Measurements from ENCODE around the gene DOCK4. TPM values are rescaled to one million over a fixed set of nuclear protein-coding genes. Genes with fewer than 3 reads are reported as not detected.

Gene DOCK4
- total and polyA plus RNA-seq, 4 donors, result 7.2 to 48.9 (median 12.8) TPM

- Histone ChIP-seq H3K36me3 (ENCODE audit: control insufficient read depth in 4 of 4, insufficient read depth in 3 of 4, low read depth in 1 of 4, low read length in 3 of 4) (no peaks in the 10 kb centered on the region), H3K4me1 (ENCODE audit: control insufficient read depth in 4 of 4, insufficient read depth in 4 of 4, low read length in 3 of 4) (peaks cover 10 to 23% (median 15%) of the 10 kb centered on the region in 4 donors), H3K27ac (ENCODE audit: low read depth in 1 of 2, low read length in 2 of 2) (peak overlapping the region; percentile 1 to 19), H3K9ac (ENCODE audit: low read depth in 1 of 2, low read length in 2 of 2) (no peak overlapping the region), H3K4me3 (ENCODE audit: low read depth in 1 of 3, low read length in 3 of 3) (no peak overlapping the region), H3K27me3 (ENCODE audit: control insufficient read depth in 4 of 4, insufficient read depth in 4 of 4, low read length in 3 of 4) (no peaks in the 10 kb centered on the region), H3K9me3 (ENCODE audit: control insufficient read depth in 4 of 4, low read length in 3 of 4) (no peaks in the 10 kb centered on the region)
- 58% methylated on average over 6 of the region's 6 CpGs for WGBS
- no peak for TF ChIP-seq TAF1 (conservative IDR thresholded peaks at IDR 0.05)
- TF ChIP-seq EGR1 (IDR thresholded peaks at IDR 0.05; ENCODE audit: low read depth in 2 of 2), result no peak
- no peak for TF ChIP-seq RXRA (IDR thresholded peaks at IDR 0.05)
- TF ChIP-seq FOXA1 (IDR thresholded peaks at IDR 0.05), result no peak
- no peak for TF ChIP-seq SP1 (IDR thresholded peaks at IDR 0.05)
- no peak for TF ChIP-seq HNF4G (IDR thresholded peaks at IDR 0.05)
- TF ChIP-seq MAX (IDR thresholded peaks at IDR 0.05), result no peak
- TF ChIP-seq ZBTB33 (IDR thresholded peaks at IDR 0.05), result no peak
- TF ChIP-seq CTCF (IDR thresholded peaks at IDR 0.05; ENCODE audit: low read depth, low read length, missing input control), result no peak
- TF ChIP-seq YY1 (IDR thresholded peaks at IDR 0.05), result no peak
- no peak for TF ChIP-seq ATF3 (IDR thresholded peaks at IDR 0.05)
- no peak for TF ChIP-seq GABPA (IDR thresholded peaks at IDR 0.05 in 1 of 2, conservative IDR thresholded peaks at IDR 0.05 in 1 of 2)
- TF ChIP-seq REST (IDR thresholded peaks at IDR 0.05), result no peak
- no peak for TF ChIP-seq JUND (IDR thresholded peaks at IDR 0.05)
- TF ChIP-seq FOXA2 (IDR thresholded peaks at IDR 0.05), result no peak
- no peak for DNase-seq (ENCODE audit: low spot score)
Measured at GRCh38 chr7:112162784-112163506, 43.3 kb downstream of the DOCK4 start.

Data from liver (tissue), 9 donors.